Measurements from ENCODE around the gene PRDM11. TPM values are rescaled to one million over a fixed set of nuclear protein-coding genes. Genes with fewer than 3 reads are reported as not detected.

The PRDM11 gene
- total RNA-seq, 1 donor from 2014 or later: 20.7 TPM

GRCh38 chr11:45267052-45267451 lies 120.6 kb downstream of the PRDM11 start:
- DNase-seq (ENCODE audit: low spot score): no peak
- intact Hi-C loops (cut with DNase I): no loop called here

DNA sequence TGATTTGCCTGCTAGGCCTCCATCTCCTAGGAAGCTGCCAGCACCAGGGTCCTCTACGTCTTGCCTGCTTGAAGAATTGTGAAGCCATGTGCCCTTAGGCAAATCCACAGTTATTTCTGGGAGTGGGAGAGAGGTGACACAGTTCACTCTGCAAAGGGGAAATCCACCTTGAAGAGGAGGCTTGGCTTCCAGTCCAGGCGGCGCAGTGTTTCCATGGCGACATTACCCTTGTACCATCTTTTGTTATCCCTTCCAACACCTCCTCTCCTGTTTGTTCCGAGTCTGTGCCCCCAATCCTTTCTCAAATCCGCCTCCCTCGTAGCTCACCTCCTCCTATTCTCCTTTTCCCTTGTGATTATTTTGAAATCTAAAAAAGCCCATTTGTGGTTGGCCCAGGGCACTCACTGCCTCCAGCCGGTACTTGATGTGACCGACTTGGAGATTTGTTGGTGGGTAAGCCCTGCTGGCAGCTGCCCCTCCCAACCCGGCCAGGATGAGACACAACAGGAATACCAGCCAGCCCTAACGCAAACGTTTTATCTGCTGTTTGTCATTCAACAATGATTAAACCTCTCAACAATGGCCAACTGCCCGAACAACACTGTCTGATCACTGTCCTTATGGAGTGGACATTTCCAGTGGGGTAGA lies 121.3 kb downstream of the PRDM11 start:
- no peak for DNase-seq (ENCODE audit: low spot score)
- intact Hi-C loops (cut with DNase I): no loop called here

- intact Hi-C loops (cut with DNase I): no loop called here
- DNase-seq (ENCODE audit: low spot score): no peak
Measured at GRCh38 chr11:45269678-45270077, 123.2 kb downstream of the PRDM11 start.

DNA sequence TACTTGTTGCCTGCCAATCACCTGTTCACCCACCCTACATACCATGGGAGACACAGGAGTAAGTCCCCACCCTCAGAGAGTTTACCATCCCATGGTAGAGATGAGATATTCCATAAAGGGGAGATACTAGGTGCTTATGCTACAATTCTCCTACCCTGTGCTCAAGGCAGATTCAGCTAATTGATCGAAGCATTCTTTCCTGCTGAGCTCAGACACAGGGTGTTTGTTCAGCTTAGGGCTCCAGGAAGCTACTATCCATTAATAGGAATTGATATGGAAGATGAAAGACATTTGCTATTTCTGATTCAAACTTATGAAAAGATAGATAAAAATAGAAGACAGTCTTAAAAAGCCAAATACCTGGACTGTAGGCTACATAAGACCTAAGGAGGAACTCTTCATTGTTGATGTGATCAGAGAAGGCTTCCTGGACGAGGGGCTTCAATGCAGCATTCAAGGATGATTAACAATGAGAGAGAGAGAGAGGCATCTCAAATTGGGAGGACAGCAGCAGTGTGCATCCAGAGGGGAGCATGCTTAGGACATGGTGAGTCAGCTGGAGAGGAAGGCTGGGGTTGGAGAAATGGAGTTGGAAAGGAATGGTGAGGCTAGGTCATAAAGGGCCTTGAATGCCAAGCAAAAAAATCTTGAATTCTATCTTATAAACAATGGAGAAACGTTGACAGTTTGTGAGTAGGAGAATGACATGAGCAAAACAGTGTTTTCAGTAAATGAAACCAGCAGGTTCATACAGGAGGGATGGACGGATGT lies 124.7 kb downstream of the PRDM11 start:
- intact Hi-C loops (cut with DNase I): no loop called here
- no peak for DNase-seq (ENCODE audit: low spot score)

DNA sequence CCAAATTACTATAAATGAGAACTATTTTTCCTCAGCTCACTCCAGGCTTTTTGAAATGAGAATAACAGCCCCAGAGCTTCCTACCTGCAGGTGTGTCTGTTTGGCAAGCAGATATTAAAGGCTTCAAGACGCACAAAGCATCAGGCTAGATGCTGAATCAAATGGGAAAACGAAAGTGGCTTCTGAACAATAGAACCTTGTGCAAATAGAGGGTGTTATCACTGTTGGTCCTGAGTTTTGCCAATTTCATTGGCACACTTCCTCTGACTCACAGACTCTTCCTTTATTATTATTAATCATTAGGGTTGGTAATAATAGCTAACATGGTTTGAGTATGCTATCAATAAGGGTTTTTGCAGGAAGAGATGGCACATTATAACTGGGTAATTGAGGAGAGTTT lies 126.3 kb downstream of the PRDM11 start:
- intact Hi-C loops (cut with DNase I): no loop called here
- no peak for DNase-seq (ENCODE audit: low spot score)

- intact Hi-C loops (cut with DNase I): no loop called here
- no peak for DNase-seq (ENCODE audit: low spot score)
Measured at GRCh38 chr11:45273509-45273908, 127.1 kb downstream of the PRDM11 start.

DNA sequence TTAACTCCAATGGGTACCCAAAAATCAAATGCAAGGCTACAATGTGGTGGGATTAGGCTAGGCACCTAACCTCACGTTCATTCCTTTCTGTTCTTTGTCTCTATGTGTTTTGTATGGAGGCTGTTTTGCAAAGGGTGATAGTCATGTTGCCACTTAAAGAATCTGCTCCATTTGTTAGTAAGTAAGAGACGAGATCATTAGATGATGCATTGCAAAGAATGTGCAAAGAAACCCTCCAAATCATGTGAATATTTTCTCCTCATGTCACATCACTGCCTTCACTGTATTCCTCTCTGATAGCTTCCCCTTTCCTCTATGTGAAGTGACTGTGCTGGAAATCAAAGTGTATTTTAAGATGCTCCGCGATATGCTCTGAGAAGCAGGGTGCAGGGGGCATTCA lies 127.8 kb downstream of the PRDM11 start:
- intact Hi-C loops (cut with DNase I): no loop called here
- DNase-seq (ENCODE audit: low spot score): no peak

- intact Hi-C loops (cut with DNase I): no loop called here
- DNase-seq (ENCODE audit: low spot score): no peak
Measured at GRCh38 chr11:45275828-45276227, 129.4 kb downstream of the PRDM11 start.

GRCh38 chr11:45278714-45279113 lies 132.3 kb downstream of the PRDM11 start:
- intact Hi-C loops (cut with DNase I): no loop called here
- no peak for DNase-seq (ENCODE audit: low spot score)

- intact Hi-C loops (cut with DNase I): no loop called here
- no peak for DNase-seq (ENCODE audit: low spot score)
Measured at GRCh38 chr11:45279645-45280044, 133.2 kb downstream of the PRDM11 start.

GRCh38 chr11:45280449-45280848 lies 134.0 kb downstream of the PRDM11 start:
- intact Hi-C loops (cut with DNase I): no loop called here

GRCh38 chr11:45282081-45282480 lies 135.6 kb downstream of the PRDM11 start:
- intact Hi-C loops (cut with DNase I): no loop called here
- DNase-seq (ENCODE audit: low spot score): no peak

More at GRCh38 chr11:45280449-45280848, 134.0 kb downstream of the PRDM11 start:
- no peak for DNase-seq (ENCODE audit: low spot score)

Other genes starting within 250 kb of the PRDM11 start
- 38.4 TPM for gene TP53I11, start 195.8 kb upstream of the PRDM11 start, total RNA-seq
- gene SYT13, start 139.7 kb downstream of the PRDM11 start, total RNA-seq: 1.3 TPM

Data from cardiac septum (tissue), 1 donor.